ENCODE results near the gene OR1J2.

DNA sequence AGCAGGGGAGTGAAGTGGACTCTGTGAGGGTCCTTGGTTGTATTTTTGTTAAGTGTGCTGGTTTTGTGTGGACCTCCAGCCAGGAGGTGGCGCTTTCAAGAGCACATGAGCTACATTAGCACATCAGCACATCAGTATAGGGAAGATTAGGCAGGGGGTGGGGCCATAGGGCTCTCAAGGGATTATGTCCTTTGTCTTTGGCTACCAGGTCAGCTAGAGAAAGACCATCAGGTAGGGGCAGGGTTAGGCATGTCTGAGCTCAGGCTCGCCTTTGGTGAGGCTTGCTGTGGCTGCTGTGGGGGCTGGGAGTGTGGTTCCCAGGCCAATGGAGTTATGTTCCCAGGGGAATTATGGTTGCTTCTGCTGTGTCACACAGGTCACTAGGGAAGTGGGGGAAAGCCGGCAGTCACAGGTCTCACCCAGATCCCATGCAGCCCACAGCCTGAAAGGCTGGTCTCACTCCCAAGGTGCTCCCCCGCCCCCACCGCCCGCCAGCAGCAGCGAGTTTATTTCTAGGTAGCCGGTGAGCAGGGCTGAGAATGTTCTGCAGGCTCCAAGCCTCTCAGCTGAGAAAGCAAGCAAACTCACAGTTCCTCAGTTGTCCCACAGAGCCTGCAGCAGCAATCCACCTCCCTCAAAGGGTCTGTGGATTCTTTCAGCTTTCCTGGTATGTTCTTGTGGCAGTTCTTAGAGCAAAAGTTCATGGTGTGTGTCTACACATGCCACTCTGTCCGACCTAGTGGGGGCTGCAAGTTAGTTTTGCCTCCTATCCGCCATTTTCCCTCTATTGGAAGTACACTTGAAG is 46.6 kb upstream of the OR1J2 start:
- TF ChIP-seq, protein P1, sequence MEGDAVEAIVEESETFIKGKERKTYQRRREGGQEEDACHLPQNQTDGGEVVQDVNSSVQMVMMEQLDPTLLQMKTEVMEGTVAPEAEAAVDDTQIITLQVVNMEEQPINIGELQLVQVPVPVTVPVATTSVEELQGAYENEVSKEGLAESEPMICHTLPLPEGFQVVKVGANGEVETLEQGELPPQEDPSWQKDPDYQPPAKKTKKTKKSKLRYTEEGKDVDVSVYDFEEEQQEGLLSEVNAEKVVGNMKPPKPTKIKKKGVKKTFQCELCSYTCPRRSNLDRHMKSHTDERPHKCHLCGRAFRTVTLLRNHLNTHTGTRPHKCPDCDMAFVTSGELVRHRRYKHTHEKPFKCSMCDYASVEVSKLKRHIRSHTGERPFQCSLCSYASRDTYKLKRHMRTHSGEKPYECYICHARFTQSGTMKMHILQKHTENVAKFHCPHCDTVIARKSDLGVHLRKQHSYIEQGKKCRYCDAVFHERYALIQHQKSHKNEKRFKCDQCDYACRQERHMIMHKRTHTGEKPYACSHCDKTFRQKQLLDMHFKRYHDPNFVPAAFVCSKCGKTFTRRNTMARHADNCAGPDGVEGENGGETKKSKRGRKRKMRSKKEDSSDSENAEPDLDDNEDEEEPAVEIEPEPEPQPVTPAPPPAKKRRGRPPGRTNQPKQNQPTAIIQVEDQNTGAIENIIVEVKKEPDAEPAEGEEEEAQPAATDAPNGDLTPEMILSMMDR (IDR thresholded peaks at IDR 0.05): no peak
- no peak for TF ChIP-seq POLR2A (IDR thresholded peaks at IDR 0.05)
